ENCODE results near the gene SLC22A25.

SLC22A25 gene

GRCh38 chr11:63229815-63230214, 13.6 kb downstream of the SLC22A25 start:
- DNase-seq, result no peak

GRCh38 chr11:63227521-63228107, 15.8 kb downstream of the SLC22A25 start:
- DNase-seq, result no peak

GRCh38 chr11:63226488-63227114, 16.8 kb downstream of the SLC22A25 start:
- DNase-seq, result no peak

- no peak for DNase-seq
Measured at GRCh38 chr11:63214093-63214492, 29.3 kb downstream of the SLC22A25 start.

DNA sequence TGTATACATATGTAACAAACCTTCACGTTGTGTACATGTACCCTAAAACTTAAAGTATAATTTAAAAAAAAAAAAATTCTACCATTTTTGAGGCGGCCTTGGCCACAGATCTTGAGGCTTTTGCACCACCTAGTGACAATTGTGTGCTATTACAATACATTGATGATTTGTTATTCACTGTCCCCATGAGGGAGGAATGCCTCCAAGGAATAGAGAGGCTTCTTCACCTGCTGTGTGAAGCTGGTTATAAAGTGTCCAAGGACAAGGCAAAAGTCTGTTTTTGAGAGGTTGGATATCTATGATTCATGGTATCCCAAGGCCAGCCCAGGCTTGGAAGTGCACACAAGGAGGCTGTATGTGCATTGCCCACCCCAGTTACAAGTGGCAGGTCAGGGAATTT, 30.7 kb downstream of the SLC22A25 start:
- DNase-seq, result peak in 1 of 2 donors; percentile 38

DNA sequence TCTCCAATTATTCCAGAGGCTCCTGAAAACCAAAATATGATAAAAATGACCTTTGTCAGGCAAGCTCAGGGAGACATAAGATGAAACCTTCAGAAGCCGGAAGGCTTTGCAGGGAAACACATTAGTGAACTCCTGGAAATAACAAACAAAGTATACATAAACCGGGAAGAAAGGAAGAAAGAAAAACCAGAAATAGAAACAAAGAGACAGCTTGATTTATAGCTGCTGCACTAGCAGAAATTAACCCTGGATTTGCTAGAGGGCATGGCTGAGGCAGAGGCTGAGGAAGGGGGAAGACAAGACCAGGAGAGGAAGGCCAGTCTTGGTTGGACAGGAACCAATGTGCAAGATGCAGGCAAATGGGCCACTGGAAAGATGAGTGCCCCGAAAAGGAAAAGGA, 33.3 kb downstream of the SLC22A25 start:
- DNase-seq, result no peak

Measured in CD4-positive, alpha-beta T cell treated with Interleukin-4 for 1 hour (primary cell).